ENCODE results near the gene CDH4.

Gene CDH4

DNA sequence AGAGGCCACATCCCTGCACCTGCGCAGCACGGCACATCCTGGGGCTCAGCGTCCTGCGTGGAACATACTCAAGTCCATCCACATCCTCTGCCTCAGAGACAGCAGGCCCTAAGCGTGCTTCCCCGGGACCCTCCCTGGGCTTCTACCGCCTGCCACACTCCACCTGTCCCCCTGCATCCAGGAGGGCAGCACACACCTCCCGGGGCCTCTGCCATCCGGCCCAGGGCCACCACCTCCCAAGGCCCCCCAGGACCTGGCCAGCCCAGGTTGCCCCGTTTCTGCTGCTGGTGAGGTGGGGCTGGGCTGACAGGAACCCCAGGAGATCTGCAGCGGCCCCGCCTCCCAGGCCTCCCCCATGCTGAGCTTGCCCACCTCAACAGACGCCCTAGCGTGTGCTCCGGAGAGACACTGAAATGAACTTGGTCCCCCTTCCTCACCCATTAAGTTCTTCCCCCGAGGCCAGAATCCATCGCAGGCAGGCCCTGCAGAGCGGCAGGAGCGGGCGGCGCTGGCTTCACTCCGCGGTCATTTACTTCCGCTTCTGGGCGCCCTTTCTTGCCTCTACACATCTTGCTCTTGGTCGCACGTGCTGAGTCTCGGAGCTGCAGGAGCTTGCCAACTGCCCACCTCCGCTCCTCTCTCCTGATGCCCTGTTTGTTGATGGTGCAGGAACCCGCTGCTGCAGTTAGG is 578.3 kb downstream of the CDH4 start:
- TF ChIP-seq TEAD4 (IDR thresholded peaks at IDR 0.05) (no peak), TCF12 (IDR thresholded peaks at IDR 0.05; ENCODE audit: low read depth) (no peak), ZBTB7A (IDR thresholded peaks at IDR 0.05; ENCODE audit: low read depth) (no peak), CEBPB (IDR thresholded peaks at IDR 0.05) (no peak), TAF1 (IDR thresholded peaks at IDR 0.05; ENCODE audit: low read depth) (no peak), EP300 (IDR thresholded peaks at IDR 0.05; ENCODE audit: borderline replicate concordance) (no peak), YY1 (IDR thresholded peaks at IDR 0.05; ENCODE audit: low read depth) (no peak), RAD21 (IDR thresholded peaks at IDR 0.05; ENCODE audit: low read depth) (no peak)
- TF ChIP-seq, protein P1, sequence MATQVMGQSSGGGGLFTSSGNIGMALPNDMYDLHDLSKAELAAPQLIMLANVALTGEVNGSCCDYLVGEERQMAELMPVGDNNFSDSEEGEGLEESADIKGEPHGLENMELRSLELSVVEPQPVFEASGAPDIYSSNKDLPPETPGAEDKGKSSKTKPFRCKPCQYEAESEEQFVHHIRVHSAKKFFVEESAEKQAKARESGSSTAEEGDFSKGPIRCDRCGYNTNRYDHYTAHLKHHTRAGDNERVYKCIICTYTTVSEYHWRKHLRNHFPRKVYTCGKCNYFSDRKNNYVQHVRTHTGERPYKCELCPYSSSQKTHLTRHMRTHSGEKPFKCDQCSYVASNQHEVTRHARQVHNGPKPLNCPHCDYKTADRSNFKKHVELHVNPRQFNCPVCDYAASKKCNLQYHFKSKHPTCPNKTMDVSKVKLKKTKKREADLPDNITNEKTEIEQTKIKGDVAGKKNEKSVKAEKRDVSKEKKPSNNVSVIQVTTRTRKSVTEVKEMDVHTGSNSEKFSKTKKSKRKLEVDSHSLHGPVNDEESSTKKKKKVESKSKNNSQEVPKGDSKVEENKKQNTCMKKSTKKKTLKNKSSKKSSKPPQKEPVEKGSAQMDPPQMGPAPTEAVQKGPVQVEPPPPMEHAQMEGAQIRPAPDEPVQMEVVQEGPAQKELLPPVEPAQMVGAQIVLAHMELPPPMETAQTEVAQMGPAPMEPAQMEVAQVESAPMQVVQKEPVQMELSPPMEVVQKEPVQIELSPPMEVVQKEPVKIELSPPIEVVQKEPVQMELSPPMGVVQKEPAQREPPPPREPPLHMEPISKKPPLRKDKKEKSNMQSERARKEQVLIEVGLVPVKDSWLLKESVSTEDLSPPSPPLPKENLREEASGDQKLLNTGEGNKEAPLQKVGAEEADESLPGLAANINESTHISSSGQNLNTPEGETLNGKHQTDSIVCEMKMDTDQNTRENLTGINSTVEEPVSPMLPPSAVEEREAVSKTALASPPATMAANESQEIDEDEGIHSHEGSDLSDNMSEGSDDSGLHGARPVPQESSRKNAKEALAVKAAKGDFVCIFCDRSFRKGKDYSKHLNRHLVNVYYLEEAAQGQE (IDR thresholded peaks at IDR 0.05; ENCODE audit: low read depth) = no peak
- TF ChIP-seq, protein P2, sequence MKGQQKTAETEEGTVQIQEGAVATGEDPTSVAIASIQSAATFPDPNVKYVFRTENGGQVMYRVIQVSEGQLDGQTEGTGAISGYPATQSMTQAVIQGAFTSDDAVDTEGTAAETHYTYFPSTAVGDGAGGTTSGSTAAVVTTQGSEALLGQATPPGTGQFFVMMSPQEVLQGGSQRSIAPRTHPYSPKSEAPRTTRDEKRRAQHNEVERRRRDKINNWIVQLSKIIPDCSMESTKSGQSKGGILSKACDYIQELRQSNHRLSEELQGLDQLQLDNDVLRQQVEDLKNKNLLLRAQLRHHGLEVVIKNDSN (IDR thresholded peaks at IDR 0.05) = no peak
- TF ChIP-seq, protein P3, sequence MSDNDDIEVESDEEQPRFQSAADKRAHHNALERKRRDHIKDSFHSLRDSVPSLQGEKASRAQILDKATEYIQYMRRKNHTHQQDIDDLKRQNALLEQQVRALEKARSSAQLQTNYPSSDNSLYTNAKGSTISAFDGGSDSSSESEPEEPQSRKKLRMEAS (IDR thresholded peaks at IDR 0.05) = no peak

DNA sequence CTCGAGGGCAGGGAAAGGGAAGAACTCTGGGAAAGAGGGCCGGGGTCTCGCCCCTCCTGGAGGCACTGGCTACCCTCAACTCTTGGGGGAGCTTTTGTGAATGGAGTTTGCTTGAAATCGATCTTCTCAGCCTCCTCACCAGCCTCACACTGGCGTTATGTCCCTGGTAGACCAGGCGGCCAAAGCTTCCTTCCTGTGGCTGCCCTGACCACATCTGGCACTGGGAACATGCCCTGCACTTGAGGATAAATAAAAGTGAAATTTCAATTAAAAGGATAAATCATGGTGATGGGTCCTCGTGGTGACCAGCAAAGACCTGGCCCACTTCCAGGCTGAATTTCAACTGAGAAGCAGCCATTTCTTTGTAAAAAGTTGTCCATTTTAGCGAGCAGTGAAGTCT is 578.9 kb downstream of the CDH4 start:
- TF ChIP-seq TEAD4 (IDR thresholded peaks at IDR 0.05) (no peak), CEBPB (IDR thresholded peaks at IDR 0.05) (no peak), EGR1 (IDR thresholded peaks at IDR 0.05) (no peak), TCF12 (IDR thresholded peaks at IDR 0.05; ENCODE audit: low read depth) (no peak), CREB1 (IDR thresholded peaks at IDR 0.05; ENCODE audit: low read depth) (no peak), FOXM1 (IDR thresholded peaks at IDR 0.05; ENCODE audit: borderline replicate concordance, low read depth) (no peak), EP300 (IDR thresholded peaks at IDR 0.05; ENCODE audit: borderline replicate concordance) (no peak), YY1 (IDR thresholded peaks at IDR 0.05; ENCODE audit: low read depth) (no peak), RAD21 (IDR thresholded peaks at IDR 0.05; ENCODE audit: low read depth) (no peak), NFIC (IDR thresholded peaks at IDR 0.05) (no peak), TAF1 (IDR thresholded peaks at IDR 0.05; ENCODE audit: low read depth) (no peak), ZBTB7A (IDR thresholded peaks at IDR 0.05; ENCODE audit: low read depth) (no peak)
- TF ChIP-seq, protein P3 (IDR thresholded peaks at IDR 0.05) = no peak
- TF ChIP-seq, protein P1 (IDR thresholded peaks at IDR 0.05; ENCODE audit: low read depth) = no peak
- TF ChIP-seq, protein P2 (IDR thresholded peaks at IDR 0.05) = no peak

DNA sequence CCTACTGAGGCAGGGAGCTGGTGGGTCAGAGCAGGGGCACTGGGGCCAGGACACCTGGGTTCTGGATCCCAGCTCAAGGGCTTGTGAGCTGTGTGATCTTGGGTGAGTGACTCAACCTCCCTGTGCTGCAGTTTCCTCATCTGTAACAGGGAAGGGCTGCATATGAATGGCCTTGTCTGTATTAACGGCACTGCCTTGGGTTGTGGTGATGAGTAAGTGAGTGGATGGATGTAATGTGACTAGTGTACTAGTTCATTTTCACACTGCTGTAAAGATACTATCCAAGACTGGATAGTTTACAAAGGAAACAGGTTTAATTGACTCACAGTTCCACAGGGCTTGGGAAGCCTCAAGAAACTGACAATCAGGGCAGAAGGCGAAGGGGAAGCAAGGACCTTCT is 580.1 kb downstream of the CDH4 start:
- TF ChIP-seq FOXM1 (IDR thresholded peaks at IDR 0.05; ENCODE audit: borderline replicate concordance, low read depth) = no peak
- no peak for TF ChIP-seq TAF1 (IDR thresholded peaks at IDR 0.05; ENCODE audit: low read depth)
- no peak for TF ChIP-seq TCF12 (IDR thresholded peaks at IDR 0.05; ENCODE audit: low read depth)
- TF ChIP-seq CEBPB (IDR thresholded peaks at IDR 0.05) = no peak
- TF ChIP-seq EP300 (IDR thresholded peaks at IDR 0.05; ENCODE audit: borderline replicate concordance) = no peak
- no peak for TF ChIP-seq NFIC (IDR thresholded peaks at IDR 0.05)
- TF ChIP-seq CREB1 (IDR thresholded peaks at IDR 0.05; ENCODE audit: low read depth) = no peak

DNA sequence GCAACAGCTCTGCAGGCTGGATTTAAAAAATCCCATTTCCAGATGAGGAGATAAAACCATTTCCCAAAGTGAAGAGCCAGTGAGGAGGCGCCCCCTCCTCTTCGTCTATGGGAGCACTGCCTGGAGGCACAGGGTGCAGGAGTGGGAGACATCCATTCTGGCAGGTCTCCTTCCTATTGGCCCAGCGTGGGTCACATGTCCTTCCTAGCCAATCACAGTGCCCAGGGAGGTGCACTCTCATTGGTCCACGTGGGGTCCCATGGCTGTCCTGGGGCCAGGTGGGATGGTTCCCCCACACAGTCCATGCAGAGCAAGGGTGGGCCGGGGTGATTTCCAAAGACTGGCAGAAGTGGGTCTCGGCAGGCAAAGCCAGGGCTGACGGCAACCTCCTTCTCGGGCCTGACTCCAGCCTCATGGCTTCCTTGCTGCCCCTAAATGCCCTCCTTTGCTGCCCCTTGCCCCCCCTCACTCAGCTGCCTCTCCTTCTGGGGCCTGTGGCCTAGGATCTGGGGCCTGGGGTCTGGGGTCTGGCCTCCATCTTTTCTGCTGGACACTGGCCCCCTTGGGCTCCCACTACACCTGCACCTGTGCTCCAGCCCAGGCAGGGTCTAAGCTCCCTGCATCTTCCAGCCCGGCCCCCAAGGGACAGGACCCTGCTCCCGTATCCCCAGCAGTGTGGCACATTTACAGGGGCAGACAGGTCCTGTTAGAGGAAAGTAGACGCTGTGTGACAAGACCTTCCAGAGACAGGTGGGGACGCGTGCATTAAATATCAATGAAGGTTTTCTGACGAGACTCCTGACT is 581.9 kb downstream of the CDH4 start:
- no peak for TF ChIP-seq NFIC (IDR thresholded peaks at IDR 0.05)
- TF ChIP-seq, protein P2 (IDR thresholded peaks at IDR 0.05) = peak; percentile 57

DNA sequence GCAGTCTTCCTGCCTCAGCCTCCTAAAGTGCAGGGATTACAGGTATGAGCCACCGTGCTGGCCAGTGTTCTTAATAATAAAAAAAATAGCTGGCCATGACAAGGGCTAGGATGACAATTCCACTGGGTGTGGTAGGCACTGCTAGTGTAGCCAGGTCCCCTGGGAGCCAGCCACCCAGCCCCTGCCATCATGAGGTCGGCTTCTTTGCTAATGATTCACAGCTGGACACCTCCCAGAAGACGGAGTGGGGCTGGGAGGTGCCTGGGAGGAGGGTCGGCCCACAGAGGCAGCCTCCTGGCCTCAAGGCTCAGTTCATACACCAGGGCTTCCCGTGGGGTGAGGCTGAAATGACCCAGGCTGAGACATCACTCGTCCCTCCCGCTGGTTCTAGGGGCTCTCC is 583.2 kb downstream of the CDH4 start:
- no peak for TF ChIP-seq RAD21 (IDR thresholded peaks at IDR 0.05; ENCODE audit: low read depth)
- no peak for TF ChIP-seq EP300 (IDR thresholded peaks at IDR 0.05; ENCODE audit: borderline replicate concordance)
- TF ChIP-seq FOXM1 (IDR thresholded peaks at IDR 0.05; ENCODE audit: borderline replicate concordance, low read depth) = no peak
- TF ChIP-seq NFIC (IDR thresholded peaks at IDR 0.05) = no peak
- TF ChIP-seq, protein P1 (IDR thresholded peaks at IDR 0.05; ENCODE audit: low read depth) = no peak
- TF ChIP-seq, protein P3 (IDR thresholded peaks at IDR 0.05) = no peak
- no peak for TF ChIP-seq TCF12 (IDR thresholded peaks at IDR 0.05; ENCODE audit: low read depth)
- TF ChIP-seq EGR1 (IDR thresholded peaks at IDR 0.05) = no peak
- TF ChIP-seq CREB1 (IDR thresholded peaks at IDR 0.05; ENCODE audit: low read depth) = no peak
- no peak for TF ChIP-seq ZBTB7A (IDR thresholded peaks at IDR 0.05; ENCODE audit: low read depth)
- TF ChIP-seq, protein P2 (IDR thresholded peaks at IDR 0.05) = no peak
- no peak for TF ChIP-seq TEAD4 (IDR thresholded peaks at IDR 0.05)
- TF ChIP-seq TAF1 (IDR thresholded peaks at IDR 0.05; ENCODE audit: low read depth) = no peak
- TF ChIP-seq YY1 (IDR thresholded peaks at IDR 0.05; ENCODE audit: low read depth) = no peak
- no peak for TF ChIP-seq CEBPB (IDR thresholded peaks at IDR 0.05)

Measured in Ishikawa (cell line).